ENCODE data around the gene CDC5L.

GRCh38 chr6:44477293-44477894 lies 89.9 kb downstream of the CDC5L start:
- TF ChIP-seq EZH2 (IDR thresholded peaks at IDR 0.05): no peak
- TF ChIP-seq POLR2AphosphoS5 (IDR thresholded peaks at IDR 0.05; ENCODE audit: borderline replicate concordance, low read depth, low read length): no peak

All from SK-N-MC (cell line).